K562 (cell line): ENCODE results near the gene CDK11B. TPM values are rescaled to one million over a fixed set of nuclear protein-coding genes. Genes with fewer than 3 reads are reported as not detected.
"Not testable (repeated sequence)": the region's sequence is repeated elsewhere in the genome, so short reads cannot be mapped to it uniquely, and the experiment has no call there.

Experiments used
- ASH1L ChIP-seq: fragments of 450-650 bp; IDR thresholded peaks from 2 replicates; pipeline ENCODE4 v1.6.1; 2018; ENCODE audit warnings: borderline replicate concordance, mild to moderate bottlenecking, low read depth; ENCODE audit not compliant: partially characterized antibody
- POU5F1 ChIP-seq: fragments of 150-350 bp; IDR thresholded peaks from 2 replicates; pipeline ENCODE4 v1.6.1; 2014; ENCODE audit warnings: borderline replicate concordance, low read length, low read depth, mild to moderate bottlenecking; ENCODE audit not compliant: partially characterized antibody
- polyA plus RNA-seq, 8 experiments: library from polyadenylated mRNA; depleted of rRNA in 4 of 8; stranded (reverse) in 5 of 8; unstranded in 3 of 8; fragments of >200 nt; fragmentation: Nextera tagmentation in 2 of 8; fragmentation: Illumina TruSeq in 1 of 8; extraction: Ambion mirVana in 2 of 8; extraction: Trizol in 1 of 8; gene quantifications; 2 replicates each; pipeline versions ENCODE4 v1.2.1 to v1.2.3, GENCODE V29; 2011 to 2014; ENCODE audit warnings: inconsistent platforms in 1 of 8, missing spikeins in 1 of 8
- total RNA-seq, 7 experiments: library from RNA; depleted of rRNA in 6 of 7; stranded (reverse); fragments of >200 nt in 6 of 7; fragmentation: Illumina TruSeq in 2 of 7; extraction: Trizol in 2 of 7; gene quantifications; 2 replicates each; pipeline versions ENCODE4 v1.2.1 to v1.2.3, GENCODE V29; 2011 to 2021; ENCODE audit warnings: low replicate concordance in 1 of 7
- TF ChIP-seq, protein P1 (sequence below), 2 experiments: fragments of 450-650 bp in 1 of 2; sonication (generic) in 1 of 2; formaldehyde crosslinking in 1 of 2; IDR thresholded peaks; 2 replicates each; pipeline versions ENCODE4 v1.7.1 to v1.9.0; 2016 to 2022; ENCODE audit warnings: inconsistent platforms in 1 of 2, mild to moderate bottlenecking in 1 of 2, missing genetic modification reagents in 1 of 2
- TF ChIP-seq, protein P2 (sequence below): fragments of 250-450 bp; sonication (Bioruptor Pico); IDR thresholded peaks from 2 replicates; pipeline ENCODE4 v1.4.0; 2020
- TF ChIP-seq, protein P3 (sequence below): fragments of 450-650 bp; IDR thresholded peaks from 2 replicates; pipeline ENCODE4 v1.6.1; 2016; ENCODE audit warnings: borderline replicate concordance

The CDK11B gene
- total and polyA plus RNA-seq, 9 of the 15 experiments (the other 6 are each of a cell fraction or from before 2014, with no cell fraction given) = 2.8 to 52.2 (median 19.5) TPM

DNA sequence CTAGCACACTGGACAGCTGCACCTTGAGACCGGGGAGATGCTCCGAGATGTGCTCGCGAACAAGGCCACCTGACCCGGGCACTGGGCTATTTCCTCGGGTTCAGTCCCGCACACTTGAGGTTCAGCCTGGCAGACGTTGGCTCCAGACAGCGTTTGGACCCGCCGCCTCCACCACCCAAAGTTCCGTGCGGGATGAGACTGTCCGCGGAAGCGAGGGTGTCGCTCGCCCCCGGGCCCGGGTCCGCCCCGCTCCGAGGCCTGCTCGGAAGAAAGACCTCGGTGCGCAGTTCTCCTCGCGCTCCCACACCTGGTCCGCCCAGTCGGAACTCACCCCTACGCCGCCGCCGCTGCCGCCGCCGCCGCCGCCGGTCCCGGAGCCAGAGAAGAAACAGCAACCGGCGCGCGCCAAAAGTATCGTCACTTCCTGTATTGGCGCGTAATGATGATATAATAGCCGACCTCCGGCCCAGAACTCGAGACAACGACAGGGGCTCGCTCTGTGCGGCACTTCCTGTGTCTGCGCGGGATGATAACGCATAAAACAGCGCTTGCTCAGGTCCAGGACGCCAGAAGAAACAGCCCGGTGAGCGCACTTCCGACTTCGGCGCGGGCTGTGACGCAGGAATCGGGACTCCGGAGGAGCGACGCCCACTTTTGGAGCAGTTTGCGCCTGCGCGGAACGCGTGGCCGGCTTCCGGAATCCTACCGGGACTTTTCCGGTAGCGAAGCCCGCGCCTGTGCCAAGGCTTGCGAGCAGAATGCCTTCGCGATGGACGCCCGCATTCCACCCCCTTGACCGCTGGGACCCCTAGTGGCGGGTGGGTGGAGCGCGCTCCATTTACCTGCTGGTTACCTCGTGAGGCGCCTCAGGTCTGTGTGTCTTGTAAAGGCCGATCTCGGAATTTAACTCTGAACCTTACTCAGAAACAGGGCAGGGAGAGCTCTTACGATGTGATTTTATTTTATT, at the start of gene CDK11B (continued):
- TF ChIP-seq, protein P1, sequence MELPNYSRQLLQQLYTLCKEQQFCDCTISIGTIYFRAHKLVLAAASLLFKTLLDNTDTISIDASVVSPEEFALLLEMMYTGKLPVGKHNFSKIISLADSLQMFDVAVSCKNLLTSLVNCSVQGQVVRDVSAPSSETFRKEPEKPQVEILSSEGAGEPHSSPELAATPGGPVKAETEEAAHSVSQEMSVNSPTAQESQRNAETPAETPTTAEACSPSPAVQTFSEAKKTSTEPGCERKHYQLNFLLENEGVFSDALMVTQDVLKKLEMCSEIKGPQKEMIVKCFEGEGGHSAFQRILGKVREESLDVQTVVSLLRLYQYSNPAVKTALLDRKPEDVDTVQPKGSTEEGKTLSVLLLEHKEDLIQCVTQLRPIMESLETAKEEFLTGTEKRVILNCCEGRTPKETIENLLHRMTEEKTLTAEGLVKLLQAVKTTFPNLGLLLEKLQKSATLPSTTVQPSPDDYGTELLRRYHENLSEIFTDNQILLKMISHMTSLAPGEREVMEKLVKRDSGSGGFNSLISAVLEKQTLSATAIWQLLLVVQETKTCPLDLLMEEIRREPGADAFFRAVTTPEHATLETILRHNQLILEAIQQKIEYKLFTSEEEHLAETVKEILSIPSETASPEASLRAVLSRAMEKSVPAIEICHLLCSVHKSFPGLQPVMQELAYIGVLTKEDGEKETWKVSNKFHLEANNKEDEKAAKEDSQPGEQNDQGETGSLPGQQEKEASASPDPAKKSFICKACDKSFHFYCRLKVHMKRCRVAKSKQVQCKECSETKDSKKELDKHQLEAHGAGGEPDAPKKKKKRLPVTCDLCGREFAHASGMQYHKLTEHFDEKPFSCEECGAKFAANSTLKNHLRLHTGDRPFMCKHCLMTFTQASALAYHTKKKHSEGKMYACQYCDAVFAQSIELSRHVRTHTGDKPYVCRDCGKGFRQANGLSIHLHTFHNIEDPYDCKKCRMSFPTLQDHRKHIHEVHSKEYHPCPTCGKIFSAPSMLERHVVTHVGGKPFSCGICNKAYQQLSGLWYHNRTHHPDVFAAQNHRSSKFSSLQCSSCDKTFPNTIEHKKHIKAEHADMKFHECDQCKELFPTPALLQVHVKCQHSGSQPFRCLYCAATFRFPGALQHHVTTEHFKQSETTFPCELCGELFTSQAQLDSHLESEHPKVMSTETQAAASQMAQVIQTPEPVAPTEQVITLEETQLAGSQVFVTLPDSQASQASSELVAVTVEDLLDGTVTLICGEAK (IDR thresholded peaks at IDR 0.05) = peak; percentile 96
- TF ChIP-seq, protein P1 (CRISPR knock-in tag; IDR thresholded peaks at IDR 0.05) = not testable (repeated sequence)
- TF ChIP-seq, protein P2, sequence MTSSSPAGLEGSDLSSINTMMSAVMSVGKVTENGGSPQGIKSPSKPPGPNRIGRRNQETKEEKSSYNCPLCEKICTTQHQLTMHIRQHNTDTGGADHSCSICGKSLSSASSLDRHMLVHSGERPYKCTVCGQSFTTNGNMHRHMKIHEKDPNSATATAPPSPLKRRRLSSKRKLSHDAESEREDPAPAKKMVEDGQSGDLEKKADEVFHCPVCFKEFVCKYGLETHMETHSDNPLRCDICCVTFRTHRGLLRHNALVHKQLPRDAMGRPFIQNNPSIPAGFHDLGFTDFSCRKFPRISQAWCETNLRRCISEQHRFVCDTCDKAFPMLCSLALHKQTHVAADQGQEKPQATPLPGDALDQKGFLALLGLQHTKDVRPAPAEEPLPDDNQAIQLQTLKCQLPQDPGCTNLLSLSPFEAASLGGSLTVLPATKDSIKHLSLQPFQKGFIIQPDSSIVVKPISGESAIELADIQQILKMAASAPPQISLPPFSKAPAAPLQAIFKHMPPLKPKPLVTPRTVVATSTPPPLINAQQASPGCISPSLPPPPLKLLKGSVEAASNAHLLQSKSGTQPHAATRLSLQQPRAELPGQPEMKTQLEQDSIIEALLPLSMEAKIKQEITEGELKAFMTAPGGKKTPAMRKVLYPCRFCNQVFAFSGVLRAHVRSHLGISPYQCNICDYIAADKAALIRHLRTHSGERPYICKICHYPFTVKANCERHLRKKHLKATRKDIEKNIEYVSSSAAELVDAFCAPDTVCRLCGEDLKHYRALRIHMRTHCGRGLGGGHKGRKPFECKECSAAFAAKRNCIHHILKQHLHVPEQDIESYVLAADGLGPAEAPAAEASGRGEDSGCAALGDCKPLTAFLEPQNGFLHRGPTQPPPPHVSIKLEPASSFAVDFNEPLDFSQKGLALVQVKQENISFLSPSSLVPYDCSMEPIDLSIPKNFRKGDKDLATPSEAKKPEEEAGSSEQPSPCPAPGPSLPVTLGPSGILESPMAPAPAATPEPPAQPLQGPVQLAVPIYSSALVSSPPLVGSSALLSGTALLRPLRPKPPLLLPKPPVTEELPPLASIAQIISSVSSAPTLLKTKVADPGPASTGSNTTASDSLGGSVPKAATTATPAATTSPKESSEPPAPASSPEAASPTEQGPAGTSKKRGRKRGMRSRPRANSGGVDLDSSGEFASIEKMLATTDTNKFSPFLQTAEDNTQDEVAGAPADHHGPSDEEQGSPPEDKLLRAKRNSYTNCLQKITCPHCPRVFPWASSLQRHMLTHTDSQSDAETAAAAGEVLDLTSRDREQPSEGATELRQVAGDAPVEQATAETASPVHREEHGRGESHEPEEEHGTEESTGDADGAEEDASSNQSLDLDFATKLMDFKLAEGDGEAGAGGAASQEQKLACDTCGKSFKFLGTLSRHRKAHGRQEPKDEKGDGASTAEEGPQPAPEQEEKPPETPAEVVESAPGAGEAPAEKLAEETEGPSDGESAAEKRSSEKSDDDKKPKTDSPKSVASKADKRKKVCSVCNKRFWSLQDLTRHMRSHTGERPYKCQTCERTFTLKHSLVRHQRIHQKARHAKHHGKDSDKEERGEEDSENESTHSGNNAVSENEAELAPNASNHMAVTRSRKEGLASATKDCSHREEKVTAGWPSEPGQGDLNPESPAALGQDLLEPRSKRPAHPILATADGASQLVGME (CRISPR knock-in tag) = 0 out of 2 replicates have a peak, but pooled peaks have one; percentile 29
- TF ChIP-seq ASH1L (peak; percentile 77), POU5F1 (peak; percentile 35)
- TF ChIP-seq, protein P3, sequence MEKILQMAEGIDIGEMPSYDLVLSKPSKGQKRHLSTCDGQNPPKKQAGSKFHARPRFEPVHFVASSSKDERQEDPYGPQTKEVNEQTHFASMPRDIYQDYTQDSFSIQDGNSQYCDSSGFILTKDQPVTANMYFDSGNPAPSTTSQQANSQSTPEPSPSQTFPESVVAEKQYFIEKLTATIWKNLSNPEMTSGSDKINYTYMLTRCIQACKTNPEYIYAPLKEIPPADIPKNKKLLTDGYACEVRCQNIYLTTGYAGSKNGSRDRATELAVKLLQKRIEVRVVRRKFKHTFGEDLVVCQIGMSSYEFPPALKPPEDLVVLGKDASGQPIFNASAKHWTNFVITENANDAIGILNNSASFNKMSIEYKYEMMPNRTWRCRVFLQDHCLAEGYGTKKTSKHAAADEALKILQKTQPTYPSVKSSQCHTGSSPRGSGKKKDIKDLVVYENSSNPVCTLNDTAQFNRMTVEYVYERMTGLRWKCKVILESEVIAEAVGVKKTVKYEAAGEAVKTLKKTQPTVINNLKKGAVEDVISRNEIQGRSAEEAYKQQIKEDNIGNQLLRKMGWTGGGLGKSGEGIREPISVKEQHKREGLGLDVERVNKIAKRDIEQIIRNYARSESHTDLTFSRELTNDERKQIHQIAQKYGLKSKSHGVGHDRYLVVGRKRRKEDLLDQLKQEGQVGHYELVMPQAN = peak; percentile 95
